ENCODE measurements around the gene TF. TPM values are rescaled to one million over a fixed set of nuclear protein-coding genes. Genes with fewer than 3 reads are reported as not detected.

The TF gene
- total RNA-seq, 1 donor from 2014 or later = 0.34 TPM

GRCh38 chr3:133699903-133700302 lies 46.3 kb upstream of the TF start:
- Histone ChIP-seq H3K4me1 (ENCODE audit: insufficient read depth, low read length) (no peaks in the 10 kb centered on the region), H4K20me1 (ENCODE audit: insufficient read depth, low read length) (no peaks in the 10 kb centered on the region), H3K4me3 (ENCODE audit: insufficient read depth, low read depth, low read length) (no peak overlapping the region), H3K4me2 (ENCODE audit: low read length) (no peak overlapping the region), H3K36me3 (ENCODE audit: insufficient read depth, low read length) (no peaks in the 10 kb centered on the region), H3K9ac (ENCODE audit: low read length) (no peak overlapping the region), H3K27me3 (ENCODE audit: insufficient read depth, low read length) (no peaks in the 10 kb centered on the region), H3K27ac (ENCODE audit: low read depth, low read length) (no peak overlapping the region), H2AFZ (ENCODE audit: low read depth, low read length) (no peak overlapping the region), H3K79me2 (ENCODE audit: insufficient read depth, low read length) (no peaks in the 10 kb centered on the region), H3K9me3 (ENCODE audit: insufficient read depth, low read depth, low read length) (no peaks in the 10 kb centered on the region)
- H3K4me3 Mint-ChIP-seq (ENCODE audit: unreplicated experiment) = no peak overlapping the region
- no peak for DNase-seq (ENCODE audit: low read depth)
- peaks cover 5% of the 10 kb centered on the region for H3K9me3 Mint-ChIP-seq (ENCODE audit: unreplicated experiment)
- H3K27ac Mint-ChIP-seq (ENCODE audit: unreplicated experiment) = no peak overlapping the region
- no peak for FAIRE-seq
- TF ChIP-seq EZH2 (IDR thresholded peaks at IDR 0.05; ENCODE audit: insufficient read depth, low read length) (no peak), CTCF (IDR thresholded peaks at IDR 0.05; ENCODE audit: insufficient read depth, low read depth, low read length) (no peak)
- H3K27me3 Mint-ChIP-seq (ENCODE audit: low read depth, unreplicated experiment) = peaks cover 14% of the 10 kb centered on the region
- H3K36me3 Mint-ChIP-seq (ENCODE audit: low read depth, unreplicated experiment) = no peaks in the 10 kb centered on the region
- no peaks in the 10 kb centered on the region for H3K4me1 Mint-ChIP-seq (ENCODE audit: low read depth, unreplicated experiment)

- no peak overlapping the region for H3K9ac ChIP-seq (ENCODE audit: low read length)
- Mint-ChIP-seq H3K27ac (ENCODE audit: unreplicated experiment) (no peak overlapping the region), H3K9me3 (ENCODE audit: unreplicated experiment) (peaks cover 5% of the 10 kb centered on the region), H3K4me1 (ENCODE audit: low read depth, unreplicated experiment) (no peaks in the 10 kb centered on the region), H3K4me3 (ENCODE audit: unreplicated experiment) (no peak overlapping the region), H3K36me3 (ENCODE audit: low read depth, unreplicated experiment) (no peaks in the 10 kb centered on the region), H3K27me3 (ENCODE audit: low read depth, unreplicated experiment) (peaks cover 15% of the 10 kb centered on the region)
- FAIRE-seq (no peak), DNase-seq (ENCODE audit: low read depth) (no peak)
- no peak for TF ChIP-seq CTCF (IDR thresholded peaks at IDR 0.05; ENCODE audit: insufficient read depth, low read depth, low read length)
- TF ChIP-seq EZH2 (IDR thresholded peaks at IDR 0.05; ENCODE audit: insufficient read depth, low read length) = no peak
- no peaks in the 10 kb centered on the region for H3K36me3 ChIP-seq (ENCODE audit: insufficient read depth, low read length)
- no peak overlapping the region for H2AFZ ChIP-seq (ENCODE audit: low read depth, low read length)
- H3K4me2 ChIP-seq (ENCODE audit: low read length) = no peak overlapping the region
- H4K20me1 ChIP-seq (ENCODE audit: insufficient read depth, low read length) = no peaks in the 10 kb centered on the region
- no peak overlapping the region for H3K4me3 ChIP-seq (ENCODE audit: insufficient read depth, low read depth, low read length)
- no peaks in the 10 kb centered on the region for H3K79me2 ChIP-seq (ENCODE audit: insufficient read depth, low read length)
- no peak overlapping the region for H3K27ac ChIP-seq (ENCODE audit: low read depth, low read length)
- H3K27me3 ChIP-seq (ENCODE audit: insufficient read depth, low read length) = no peaks in the 10 kb centered on the region
- no peaks in the 10 kb centered on the region for H3K4me1 ChIP-seq (ENCODE audit: insufficient read depth, low read length)
- no peaks in the 10 kb centered on the region for H3K9me3 ChIP-seq (ENCODE audit: insufficient read depth, low read depth, low read length)
Observed at GRCh38 chr3:133700351-133700750, 45.8 kb upstream of the TF start.

- no peak for TF ChIP-seq CTCF (IDR thresholded peaks at IDR 0.05; ENCODE audit: insufficient read depth, low read depth, low read length)
- no peak for FAIRE-seq
- H3K4me1 Mint-ChIP-seq (ENCODE audit: low read depth, unreplicated experiment) = no peaks in the 10 kb centered on the region
Observed at GRCh38 chr3:133701435-133702358, 44.5 kb upstream of the TF start.

More at GRCh38 chr3:133701435-133702358, 44.5 kb upstream of the TF start:
- Histone ChIP-seq H3K79me2 (ENCODE audit: insufficient read depth, low read length) (no peaks in the 10 kb centered on the region), H3K9ac (ENCODE audit: low read length) (no peak overlapping the region), H3K4me3 (ENCODE audit: insufficient read depth, low read depth, low read length) (no peak overlapping the region), H3K4me2 (ENCODE audit: low read length) (no peak overlapping the region), H2AFZ (ENCODE audit: low read depth, low read length) (no peak overlapping the region), H4K20me1 (ENCODE audit: insufficient read depth, low read length) (no peaks in the 10 kb centered on the region), H3K4me1 (ENCODE audit: insufficient read depth, low read length) (no peaks in the 10 kb centered on the region), H3K36me3 (ENCODE audit: insufficient read depth, low read length) (no peaks in the 10 kb centered on the region), H3K27me3 (ENCODE audit: insufficient read depth, low read length) (no peaks in the 10 kb centered on the region), H3K27ac (ENCODE audit: low read depth, low read length) (no peak overlapping the region), H3K9me3 (ENCODE audit: insufficient read depth, low read depth, low read length) (no peaks in the 10 kb centered on the region)
- no peak for DNase-seq (ENCODE audit: low read depth)
- H3K4me3 Mint-ChIP-seq (ENCODE audit: unreplicated experiment) = no peak overlapping the region
- no peaks in the 10 kb centered on the region for H3K36me3 Mint-ChIP-seq (ENCODE audit: low read depth, unreplicated experiment)
- H3K27ac Mint-ChIP-seq (ENCODE audit: unreplicated experiment) = no peak overlapping the region
- H3K9me3 Mint-ChIP-seq (ENCODE audit: unreplicated experiment) = peaks cover 5% of the 10 kb centered on the region
- H3K27me3 Mint-ChIP-seq (ENCODE audit: low read depth, unreplicated experiment) = peaks cover 26% of the 10 kb centered on the region

All from astrocyte (in vitro differentiated cells and primary cell).